Activated CD8-positive, alpha-beta T cell treated with anti-CD3 and anti-CD28 coated beads for 36 hours (primary cell): ENCODE measurements around the gene SORCS2. TPM values are rescaled to one million over a fixed set of nuclear protein-coding genes. Genes with fewer than 3 reads are reported as not detected.

Source experiments
- ATAC-seq: fragments of 200-7000 bp; cut with Tn5 transposase; one replicate; pipeline ENCODE4 v1.10.0; 2021; ENCODE audit warnings: mild to moderate bottlenecking, moderate library complexity
- CTCF ChIA-PET: fragments of 350-600 bp; sonication (Branson Sonifier 250); formaldehyde crosslinking; loops from one replicate; lab custom pipeline; 2021; ENCODE audit warnings: antibody characterized with exemption; lab: Charles Lee
- POLR2A ChIA-PET: fragments of 350-600 bp; sonication (Branson Sonifier 250); formaldehyde crosslinking; loops from one replicate; lab custom pipeline; 2021; ENCODE audit warnings: antibody characterized with exemption; lab: Charles Lee
- DNase-seq: peaks from one replicate; pipeline ENCODE4 v3.0.0-alpha.2; 2020
- H3K27ac Mint-ChIP-seq: one replicate; pipeline ENCODE4 v1.8.0; 2021; ENCODE audit warnings: mild to moderate bottlenecking, mixed read lengths
- H3K27me3 Mint-ChIP-seq: one replicate; pipeline ENCODE4 v1.8.0; 2021; ENCODE audit warnings: mixed read lengths
- H3K36me3 Mint-ChIP-seq: one replicate; pipeline ENCODE4 v1.8.0; 2021; ENCODE audit warnings: low read depth, mixed read lengths
- H3K4me1 Mint-ChIP-seq: one replicate; pipeline ENCODE4 v1.8.0; 2021; ENCODE audit warnings: low read depth, mixed read lengths
- H3K4me3 Mint-ChIP-seq: one replicate; pipeline ENCODE4 v1.8.0; 2021; ENCODE audit warnings: mild to moderate bottlenecking, moderate library complexity, mixed read lengths
- H3K9me3 Mint-ChIP-seq: one replicate; pipeline ENCODE4 v1.8.0; 2021; ENCODE audit warnings: mixed read lengths
- intact Hi-C: fragments of 100-400 bp; cut with micrococcal nuclease; formaldehyde crosslinking; loops from one replicate; pipeline ENCODE4 v1.10.0; 2022
- total RNA-seq, 2 experiments: library from RNA; stranded (reverse); gene quantifications; one replicate each; pipeline ENCODE4 v1.2.3, GENCODE V29; 2021
- TF ChIP-seq, protein P1 (sequence below): fragments of 200-600 bp; IDR thresholded peaks from one replicate; pipeline ENCODE4 v1.8.0; 2022; ENCODE audit warnings: antibody characterized with exemption, mild to moderate bottlenecking

SORCS2 gene
- total RNA-seq, 2 experiments from 2014 or later, result 0.05 TPM; not detected in 1

- TF ChIP-seq, protein P1, sequence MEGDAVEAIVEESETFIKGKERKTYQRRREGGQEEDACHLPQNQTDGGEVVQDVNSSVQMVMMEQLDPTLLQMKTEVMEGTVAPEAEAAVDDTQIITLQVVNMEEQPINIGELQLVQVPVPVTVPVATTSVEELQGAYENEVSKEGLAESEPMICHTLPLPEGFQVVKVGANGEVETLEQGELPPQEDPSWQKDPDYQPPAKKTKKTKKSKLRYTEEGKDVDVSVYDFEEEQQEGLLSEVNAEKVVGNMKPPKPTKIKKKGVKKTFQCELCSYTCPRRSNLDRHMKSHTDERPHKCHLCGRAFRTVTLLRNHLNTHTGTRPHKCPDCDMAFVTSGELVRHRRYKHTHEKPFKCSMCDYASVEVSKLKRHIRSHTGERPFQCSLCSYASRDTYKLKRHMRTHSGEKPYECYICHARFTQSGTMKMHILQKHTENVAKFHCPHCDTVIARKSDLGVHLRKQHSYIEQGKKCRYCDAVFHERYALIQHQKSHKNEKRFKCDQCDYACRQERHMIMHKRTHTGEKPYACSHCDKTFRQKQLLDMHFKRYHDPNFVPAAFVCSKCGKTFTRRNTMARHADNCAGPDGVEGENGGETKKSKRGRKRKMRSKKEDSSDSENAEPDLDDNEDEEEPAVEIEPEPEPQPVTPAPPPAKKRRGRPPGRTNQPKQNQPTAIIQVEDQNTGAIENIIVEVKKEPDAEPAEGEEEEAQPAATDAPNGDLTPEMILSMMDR, result no peak
- Mint-ChIP-seq H3K9me3 (no peaks in the 10 kb centered on the region), H3K27ac (no peak overlapping the region), H3K4me1 (no peaks in the 10 kb centered on the region), H3K27me3 (peaks cover 17% of the 10 kb centered on the region), H3K36me3 (no peaks in the 10 kb centered on the region), H3K4me3 (no peak overlapping the region)
- POLR2A ChIA-PET, result no interaction called here
- intact Hi-C loops, result no loop called here
- DNase-seq, result no peak
- CTCF ChIA-PET, result no interaction called here
- no peak for ATAC-seq
Measured at GRCh38 chr4:7199129-7199725, 6.9 kb downstream of the SORCS2 start.

- DNase-seq, result no peak
- Mint-ChIP-seq H3K9me3 (no peaks in the 10 kb centered on the region), H3K36me3 (no peaks in the 10 kb centered on the region), H3K4me1 (no peaks in the 10 kb centered on the region), H3K27me3 (peaks cover 11% of the 10 kb centered on the region), H3K27ac (no peak overlapping the region), H3K4me3 (no peak overlapping the region)
- TF ChIP-seq, protein P1, result no peak
- no peak for ATAC-seq
- POLR2A ChIA-PET, result no interaction called here
- CTCF ChIA-PET, result no interaction called here
- intact Hi-C loops, result no loop called here
Measured at GRCh38 chr4:7199771-7200441, 7.6 kb downstream of the SORCS2 start.

DNA sequence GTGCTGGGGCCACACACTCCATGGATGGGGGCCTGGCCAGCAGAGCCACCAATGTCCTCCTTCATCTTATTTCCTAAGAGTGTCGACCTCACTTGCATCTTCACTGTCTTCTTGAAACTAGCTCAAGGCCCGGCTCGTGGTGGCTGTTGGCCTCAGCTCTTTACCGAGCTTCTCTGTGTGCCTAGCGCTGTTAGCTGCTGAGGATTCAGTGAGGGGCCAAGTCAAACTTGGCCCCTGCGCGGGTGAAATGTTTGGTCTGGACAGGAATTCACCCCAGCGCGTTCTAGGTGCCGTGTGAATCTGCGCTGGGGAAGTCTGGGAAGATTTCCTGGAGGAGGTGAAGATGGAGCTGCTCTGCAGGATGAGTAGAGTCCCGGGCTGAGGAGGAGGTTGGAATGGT is 8.5 kb downstream of the SORCS2 start:
- ChIA-PET POLR2A (no interaction called here), CTCF (no interaction called here)
- TF ChIP-seq, protein P1, result no peak
- peaks cover 8% of the 10 kb centered on the region for H3K27me3 Mint-ChIP-seq
- H3K4me1 Mint-ChIP-seq, result no peaks in the 10 kb centered on the region
- no peak overlapping the region for H3K27ac Mint-ChIP-seq
- no peaks in the 10 kb centered on the region for H3K9me3 Mint-ChIP-seq
- ATAC-seq (no peak), DNase-seq (no peak)
- no peak overlapping the region for H3K4me3 Mint-ChIP-seq
- intact Hi-C loops, result no loop called here
- no peaks in the 10 kb centered on the region for H3K36me3 Mint-ChIP-seq

DNA sequence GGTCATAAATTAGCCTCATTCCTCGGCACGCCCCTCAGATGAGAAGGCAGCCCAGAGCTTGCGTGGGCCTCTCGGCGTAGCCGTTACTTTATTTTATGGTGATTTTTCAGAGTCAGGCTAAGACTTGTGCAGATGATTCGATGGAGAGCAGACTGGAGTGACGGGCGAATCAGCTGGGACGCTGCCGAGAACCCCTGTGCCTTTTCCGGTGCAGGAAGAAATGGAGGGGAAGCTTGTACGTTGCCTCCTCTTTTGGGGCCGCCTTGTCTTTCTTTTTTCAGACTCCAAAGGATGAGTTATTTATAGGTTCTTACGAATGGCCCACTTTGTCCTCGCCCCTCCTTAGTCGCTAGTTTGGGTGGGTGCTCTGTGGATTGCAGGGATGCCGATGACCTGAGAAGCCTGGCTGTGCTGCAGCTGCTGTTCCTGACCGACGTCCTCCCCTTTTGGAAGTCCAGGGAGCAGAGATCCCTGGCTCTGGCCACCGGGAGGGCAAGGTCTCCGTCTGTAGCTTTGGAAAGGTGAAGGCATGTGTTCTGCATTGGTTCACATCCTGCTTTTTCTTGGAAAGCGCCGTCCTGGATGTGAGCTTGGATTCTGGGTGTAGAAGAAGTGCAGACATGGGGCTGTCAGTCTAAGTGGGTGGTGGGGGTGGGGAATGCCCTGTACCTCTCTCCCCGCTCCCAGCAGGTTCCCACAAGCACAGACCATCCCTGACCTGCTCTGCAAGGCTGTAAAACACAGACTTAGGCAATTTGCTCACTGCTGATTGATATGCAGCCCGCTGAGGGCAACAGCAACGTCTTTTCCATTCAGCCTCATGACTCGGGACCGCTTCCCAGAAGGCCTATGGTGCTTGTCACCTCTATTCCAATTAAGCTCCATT is 9.3 kb downstream of the SORCS2 start:
- Mint-ChIP-seq H3K4me1 (no peaks in the 10 kb centered on the region), H3K27ac (no peak overlapping the region), H3K9me3 (no peaks in the 10 kb centered on the region), H3K27me3 (peaks cover 8% of the 10 kb centered on the region), H3K36me3 (no peaks in the 10 kb centered on the region), H3K4me3 (no peak overlapping the region)
- ChIA-PET POLR2A (no interaction called here), CTCF (no interaction called here)
- intact Hi-C loops, result no loop called here
- ATAC-seq (no peak), DNase-seq (no peak)
- TF ChIP-seq, protein P1, result no peak

GRCh38 chr4:7202411-7202810 is 10.1 kb downstream of the SORCS2 start:
- intact Hi-C loops, result no loop called here
- CTCF ChIA-PET, result no interaction called here
- Mint-ChIP-seq H3K27me3 (peaks cover 8% of the 10 kb centered on the region), H3K9me3 (no peaks in the 10 kb centered on the region), H3K27ac (no peak overlapping the region), H3K36me3 (no peaks in the 10 kb centered on the region), H3K4me3 (no peak overlapping the region), H3K4me1 (no peaks in the 10 kb centered on the region)
- no peak for ATAC-seq
- POLR2A ChIA-PET, result no interaction called here
- no peak for DNase-seq
- TF ChIP-seq, protein P1, result no peak
